HUDEP-2 (cell line): Measurements from ENCODE around the gene LIX1L.

ENCODE experiments used
- DNase-seq, 76 experiments: peaks; one replicate each; lab custom pipeline; 2025; ENCODE audit not compliant: unreplicated experiment in 76 of 76; lab: John Stamatoyannopoulos, UW

Gene LIX1L

DNA sequence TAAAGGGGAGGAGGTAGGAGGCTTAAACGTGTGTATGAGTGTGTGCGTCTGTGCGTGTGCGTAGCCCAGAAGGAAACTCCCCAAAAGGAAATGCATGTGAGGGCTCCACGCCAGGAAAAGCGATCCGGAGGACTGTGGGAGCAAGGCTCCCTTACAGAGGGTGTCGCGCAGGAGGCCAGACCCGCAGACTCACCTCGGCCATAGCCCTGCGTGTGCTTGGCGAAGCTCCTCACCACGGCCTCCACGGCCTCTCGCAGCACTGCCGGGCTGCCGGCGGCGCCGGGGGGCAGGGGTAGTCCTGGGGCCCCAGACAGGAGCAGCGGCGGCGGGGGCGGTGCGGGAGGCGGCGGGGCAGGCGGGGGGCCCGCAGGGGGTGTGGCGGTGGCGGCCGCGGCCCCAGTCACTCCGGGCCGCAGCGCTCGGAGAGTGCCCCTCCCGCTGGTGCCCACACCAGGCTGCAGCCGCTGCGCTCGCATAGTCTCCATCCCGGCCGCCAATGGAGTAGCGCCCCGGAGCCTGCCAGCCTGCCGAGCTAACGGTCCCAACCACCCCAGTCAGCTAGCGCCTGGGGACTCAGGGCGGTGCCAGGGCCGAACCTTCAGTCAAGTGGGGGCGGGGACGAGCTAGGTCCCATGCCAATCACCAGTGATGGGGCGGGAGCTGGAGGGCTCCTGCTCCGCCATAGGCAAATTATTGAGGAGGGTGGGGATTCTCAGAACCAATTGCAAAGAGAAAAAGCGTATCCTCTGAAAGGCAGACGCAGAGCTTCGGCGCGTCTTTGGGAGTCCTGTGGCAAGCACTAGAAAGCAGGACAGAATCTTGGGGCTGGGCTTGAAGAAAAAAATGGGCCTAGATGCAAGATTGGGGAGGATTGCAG, at the start of gene LIX1L:
Gene LIX1L, minus strand, starts transcription at position 575 of the 877 bp plus-strand sequence. Its CDS starts 90 bp downstream, at position 485.
- peak in 75 of 76 experiments; percentile 57 to 98 (median 95) for DNase-seq

- no peak for DNase-seq
Observed at GRCh38 chr1:146001709-146002108, 43.9 kb upstream of the LIX1L start.

DNA sequence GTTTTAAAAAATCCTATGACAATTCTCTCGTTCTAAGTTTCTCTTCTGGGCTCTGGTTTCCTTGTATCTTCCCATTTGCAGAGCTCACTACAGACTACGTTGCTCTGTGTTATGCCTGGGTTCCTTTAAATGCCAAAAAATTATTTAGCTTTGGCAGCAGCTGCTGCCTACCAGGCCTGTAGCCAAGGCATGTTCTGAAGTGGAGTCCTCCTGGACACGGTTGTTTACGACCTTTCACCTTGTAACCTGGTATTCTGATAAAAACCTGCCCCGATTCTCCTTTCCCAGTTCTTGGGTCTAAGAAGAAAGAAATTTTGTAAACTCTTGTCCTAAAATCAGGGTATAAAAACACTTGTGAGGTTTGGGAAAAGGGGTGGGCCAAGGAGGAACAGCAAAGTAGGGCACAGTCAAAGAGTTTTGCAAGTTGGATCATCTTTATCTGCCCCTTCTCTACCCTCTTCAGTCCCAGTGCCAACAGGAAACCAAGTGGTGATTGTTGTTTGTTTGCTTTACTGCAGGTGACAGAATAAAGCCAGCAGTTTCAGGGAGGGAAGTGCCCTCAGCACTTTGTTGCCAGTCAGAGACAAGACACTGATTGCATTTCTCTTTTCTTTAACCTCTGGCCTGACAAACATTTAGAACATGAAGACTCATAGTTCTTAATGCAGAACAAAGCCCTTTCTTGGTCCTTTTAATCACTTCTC, 41.7 kb upstream of the LIX1L start:
- peak in 1 of 76 experiments; percentile 32 for DNase-seq

DNA sequence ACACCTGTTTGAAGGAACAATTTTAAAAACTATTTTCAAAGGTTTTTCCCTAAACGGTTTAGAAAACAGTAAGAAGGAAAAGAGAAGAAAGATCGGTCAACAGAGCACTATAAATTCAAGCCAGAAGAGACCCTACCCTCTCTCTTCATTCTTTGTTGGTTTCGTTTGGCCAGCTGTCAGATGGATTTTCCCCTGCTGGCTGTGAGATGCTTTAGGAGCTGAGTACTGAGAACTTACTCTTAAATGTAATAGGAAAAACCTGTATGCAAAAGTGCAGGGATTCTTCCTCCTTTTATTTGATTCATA, 39.9 kb upstream of the LIX1L start:
- peak in 1 of 76 experiments; percentile 11 for DNase-seq

GRCh38 chr1:145997016-145997717, 39.4 kb upstream of the LIX1L start:
- peak in 19 of 76 experiments; percentile 8 to 61 (median 34) for DNase-seq

DNA sequence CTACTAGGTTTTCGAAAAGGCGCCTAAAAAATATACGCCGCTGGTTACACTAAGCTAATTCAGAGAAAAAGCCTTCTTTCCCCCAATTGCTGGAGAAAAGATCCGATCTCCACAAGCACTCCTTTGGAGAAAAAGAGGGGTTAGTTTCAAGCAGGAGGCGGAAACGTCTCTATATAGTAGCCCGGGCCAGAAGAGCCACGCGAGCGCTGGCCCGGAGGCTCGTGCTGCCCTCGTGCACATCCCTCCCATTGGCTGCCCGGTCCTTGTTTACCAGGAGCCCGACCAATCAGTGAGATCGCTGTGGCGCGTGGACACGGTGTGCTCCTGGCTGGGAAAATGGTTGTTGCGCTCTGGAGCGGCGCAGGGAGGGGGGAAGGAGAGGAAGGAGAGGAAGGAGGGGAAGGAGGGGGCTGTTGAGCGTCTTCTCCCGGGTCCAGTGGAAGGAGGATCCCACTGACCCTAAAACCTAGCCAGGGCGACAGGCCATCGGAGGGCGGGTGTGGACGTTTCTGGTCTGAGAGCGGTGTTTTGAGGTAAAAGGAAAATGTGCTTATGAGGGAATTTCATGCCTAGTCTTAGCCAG, 38.7 kb upstream of the LIX1L start, which contains the start of gene TXNIP:
Gene TXNIP, minus strand, starts transcription at position 147 of the 583 bp plus-strand sequence. CDS start 313 bp downstream, outside the sequence.
- DNase-seq = peak in 75 of 76 experiments; percentile 41 to 98 (median 95)

DNA sequence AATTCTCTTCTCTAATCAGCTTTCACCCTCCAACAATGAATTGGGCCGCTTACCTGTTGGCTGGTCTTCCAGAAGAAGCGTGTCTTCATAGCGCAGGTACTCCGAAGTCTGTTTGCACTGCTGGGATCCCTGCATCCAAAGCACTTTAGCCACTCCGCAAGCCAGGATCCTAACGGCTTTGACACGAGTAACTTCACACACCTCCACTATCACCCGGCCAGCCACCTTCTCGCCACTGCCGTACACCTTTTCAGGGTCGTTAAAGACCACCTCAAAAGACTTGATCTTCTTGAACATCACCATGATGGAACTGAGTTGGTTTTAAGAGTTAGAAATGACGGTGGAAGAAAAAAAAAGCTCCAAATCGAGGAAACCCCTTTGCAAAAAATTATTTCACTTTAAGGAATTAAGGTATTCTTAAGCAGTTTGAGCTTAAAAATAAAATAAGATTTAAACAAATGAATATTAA, 38.2 kb upstream of the LIX1L start:
- peak in 4 of 76 experiments; percentile 14 to 37 (median 22) for DNase-seq

GRCh38 chr1:145995148-145995881, 37.5 kb upstream of the LIX1L start:
- DNase-seq = no peak

- DNase-seq = peak in 2 of 76 experiments; percentile 20 to 24
Observed at GRCh38 chr1:145994391-145995120, 36.7 kb upstream of the LIX1L start.

DNA sequence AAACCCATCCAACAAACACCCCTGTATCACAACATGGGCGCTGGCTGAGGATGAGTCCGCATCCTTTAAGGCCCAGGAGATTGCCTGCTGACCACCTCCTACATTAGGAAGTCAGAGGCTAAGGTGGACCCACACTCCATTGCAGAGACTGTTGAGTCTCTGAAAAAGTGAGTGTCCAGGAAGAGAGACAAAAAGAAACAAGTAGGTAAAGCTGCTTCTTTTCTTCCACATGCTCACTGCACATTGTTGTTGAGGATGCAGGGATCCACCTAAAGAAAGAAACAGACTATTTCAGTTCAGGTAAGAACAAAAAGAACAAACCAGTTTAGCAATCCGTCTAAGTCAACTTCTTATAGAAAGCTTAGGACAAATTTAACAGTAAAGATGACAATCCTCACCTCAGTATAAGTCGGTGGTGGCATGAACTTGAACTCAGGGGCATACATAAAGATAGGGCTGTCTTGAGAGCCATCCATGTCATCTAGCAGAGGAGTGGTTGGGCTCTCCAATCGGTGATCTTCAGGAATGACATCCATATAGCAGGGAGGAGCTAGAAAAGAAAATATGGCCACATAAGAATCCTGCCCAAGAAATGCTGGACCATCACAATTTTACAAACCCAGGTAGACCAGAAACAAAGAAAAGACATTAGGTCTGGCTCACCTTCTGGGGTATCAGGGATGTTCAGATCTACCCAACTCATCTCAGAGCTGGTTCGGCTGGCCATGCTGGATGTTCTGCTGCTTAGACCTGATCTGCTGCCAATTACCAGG, 36.0 kb upstream of the LIX1L start:
- no peak for DNase-seq

DNA sequence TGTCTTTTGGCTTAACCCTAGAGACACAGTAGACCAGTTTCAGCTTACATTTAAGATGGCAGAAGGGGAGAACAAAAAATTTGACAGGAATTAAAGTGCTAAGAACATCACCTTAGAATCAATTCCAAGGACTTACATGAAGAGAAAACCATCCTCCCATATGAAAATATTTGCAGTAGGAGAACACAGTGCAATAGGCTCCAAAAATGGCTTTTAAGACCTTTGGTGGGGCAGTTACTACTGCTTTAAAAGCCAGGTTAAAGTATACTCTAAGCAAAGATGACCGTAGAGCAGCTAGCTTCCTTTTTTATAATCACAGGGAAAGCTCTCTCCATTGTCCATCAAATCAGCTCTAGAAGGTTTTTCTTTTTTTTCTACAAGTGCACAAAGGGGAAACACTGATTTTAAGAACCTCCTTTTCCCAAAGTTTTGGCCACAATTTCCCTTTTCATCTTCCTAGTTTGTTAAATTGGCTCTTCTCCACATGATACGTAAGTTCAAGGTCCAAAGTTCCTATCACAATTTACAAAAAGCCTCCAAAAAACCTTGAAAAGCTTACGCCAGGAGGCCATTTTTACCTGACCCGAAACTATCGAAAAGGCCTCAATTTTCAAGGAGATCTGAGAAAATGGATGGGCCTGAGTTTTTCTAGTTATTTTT, 35.3 kb upstream of the LIX1L start:
- DNase-seq = no peak

DNA sequence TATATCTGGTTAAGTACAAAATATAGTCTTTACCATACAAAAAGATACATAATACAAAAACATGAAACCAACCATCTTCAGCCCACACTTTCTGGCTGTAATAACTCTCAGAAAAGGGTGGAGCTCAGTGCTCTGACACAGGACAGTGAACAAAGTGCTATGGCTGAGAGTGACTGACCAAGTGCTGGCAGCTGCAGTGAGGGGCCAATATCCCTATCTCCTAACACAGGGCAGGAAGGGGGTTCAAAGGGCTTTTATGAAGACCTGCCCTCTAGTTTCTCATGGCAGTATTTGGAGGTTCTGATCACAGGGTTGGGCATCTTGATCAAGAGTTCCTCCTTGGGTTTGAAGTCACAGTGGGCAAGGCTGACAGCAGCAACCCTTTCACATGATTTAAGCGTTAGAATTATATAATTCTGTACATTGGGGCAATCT, 34.7 kb upstream of the LIX1L start:
- peak in 4 of 76 experiments; percentile 19 to 35 (median 25) for DNase-seq

DNA sequence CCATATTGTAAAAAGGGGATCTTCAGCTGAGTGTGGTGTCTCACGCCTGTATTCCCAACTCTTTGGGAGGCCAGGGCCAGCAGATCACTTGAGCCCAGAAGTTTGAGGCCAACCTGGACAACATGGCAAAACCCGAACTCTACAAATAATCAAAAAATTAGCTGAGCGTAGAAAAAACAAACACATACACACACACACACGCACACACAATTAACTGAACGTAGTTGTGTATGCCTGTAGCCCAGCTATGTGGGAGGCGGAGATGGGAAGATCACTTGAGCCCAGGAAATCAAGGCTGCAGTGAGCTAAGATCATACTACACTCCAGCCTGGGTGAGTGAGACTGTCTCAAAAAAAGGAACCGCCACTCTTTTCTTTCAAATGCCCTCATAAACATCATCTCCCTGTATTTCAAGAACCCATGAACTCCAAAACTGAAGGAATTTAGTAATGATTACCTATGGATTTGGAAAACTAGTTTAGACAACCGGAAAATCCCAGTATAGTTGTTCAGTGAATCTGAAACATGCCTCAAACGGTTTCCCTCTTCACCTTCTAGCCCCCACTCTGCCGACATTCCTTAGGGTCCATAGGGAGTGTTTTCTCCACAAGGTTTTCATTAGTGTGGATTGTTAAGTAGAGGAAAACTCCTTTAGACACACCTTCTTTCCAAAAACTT, 34.1 kb upstream of the LIX1L start:
- peak in 15 of 76 experiments; percentile 17 to 54 (median 28) for DNase-seq

- DNase-seq = peak in 3 of 76 experiments; percentile 11 to 23 (median 13)
Observed at GRCh38 chr1:145990249-145990855, 32.5 kb upstream of the LIX1L start.

GRCh38 chr1:145988773-145989172, 31.0 kb upstream of the LIX1L start:
- DNase-seq = no peak

- no peak for DNase-seq
Observed at GRCh38 chr1:145987926-145988325, 30.1 kb upstream of the LIX1L start.

DNA sequence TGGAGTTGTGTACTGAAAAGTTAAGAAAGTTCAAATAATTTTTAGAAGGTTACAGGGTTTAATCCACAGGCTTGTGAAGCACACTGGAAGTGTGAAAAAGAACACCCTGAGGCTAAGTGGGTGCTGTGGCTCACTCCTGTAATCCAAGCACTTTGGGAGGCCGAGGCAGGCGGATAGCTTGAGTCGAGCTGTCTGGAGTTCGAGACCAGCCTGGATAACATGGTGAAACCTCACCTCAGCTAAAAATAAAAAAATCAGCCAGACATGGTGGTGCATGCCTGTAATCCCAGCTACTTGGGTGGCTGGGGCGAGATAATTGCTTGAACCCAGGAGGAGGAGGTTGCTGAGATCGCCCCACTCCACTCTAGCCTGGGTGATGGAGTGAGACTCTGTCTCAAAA, 28.7 kb upstream of the LIX1L start:
- no peak for DNase-seq
